Activated CD8-positive, alpha-beta T cell treated with anti-CD3 and anti-CD28 coated beads for 36 hours (primary cell): ENCODE results near the gene ZMIZ1. TPM values are rescaled to one million over a fixed set of nuclear protein-coding genes. Genes with fewer than 3 reads are reported as not detected.

Experiments
- ATAC-seq: fragments of 200-7000 bp; cut with Tn5 transposase; one replicate; pipeline ENCODE4 v1.10.0; 2021; ENCODE audit warnings: mild to moderate bottlenecking, moderate library complexity
- CTCF ChIA-PET: fragments of 350-600 bp; sonication (Branson Sonifier 250); formaldehyde crosslinking; loops from one replicate; lab custom pipeline; 2021; ENCODE audit warnings: antibody characterized with exemption; lab: Charles Lee
- POLR2A ChIA-PET: fragments of 350-600 bp; sonication (Branson Sonifier 250); formaldehyde crosslinking; loops from one replicate; lab custom pipeline; 2021; ENCODE audit warnings: antibody characterized with exemption; lab: Charles Lee
- DNase-seq: peaks from one replicate; pipeline ENCODE4 v3.0.0-alpha.2; 2020
- H3K27ac Mint-ChIP-seq: one replicate; pipeline ENCODE4 v1.8.0; 2021; ENCODE audit warnings: mild to moderate bottlenecking, mixed read lengths
- H3K27me3 Mint-ChIP-seq: one replicate; pipeline ENCODE4 v1.8.0; 2021; ENCODE audit warnings: mixed read lengths
- H3K36me3 Mint-ChIP-seq: one replicate; pipeline ENCODE4 v1.8.0; 2021; ENCODE audit warnings: low read depth, mixed read lengths
- H3K4me1 Mint-ChIP-seq: one replicate; pipeline ENCODE4 v1.8.0; 2021; ENCODE audit warnings: low read depth, mixed read lengths
- H3K4me3 Mint-ChIP-seq: one replicate; pipeline ENCODE4 v1.8.0; 2021; ENCODE audit warnings: mild to moderate bottlenecking, moderate library complexity, mixed read lengths
- H3K9me3 Mint-ChIP-seq: one replicate; pipeline ENCODE4 v1.8.0; 2021; ENCODE audit warnings: mixed read lengths
- CTCF ChIP-seq: fragments of 200-600 bp; IDR thresholded peaks from one replicate; pipeline ENCODE4 v1.8.0; 2022; ENCODE audit warnings: antibody characterized with exemption, mild to moderate bottlenecking
- intact Hi-C: fragments of 100-400 bp; cut with micrococcal nuclease; formaldehyde crosslinking; loops from one replicate; pipeline ENCODE4 v1.10.0; 2022
- total RNA-seq, 2 experiments: library from RNA; stranded (reverse); gene quantifications; one replicate each; pipeline ENCODE4 v1.2.3, GENCODE V29; 2021

ZMIZ1 gene
- total RNA-seq, 2 experiments from 2014 or later: 46.5 to 52.2 TPM

GRCh38 chr10:79304479-79305087 is 235.8 kb downstream of the ZMIZ1 start:
- peaks cover 59% of the 10 kb centered on the region for H3K36me3 Mint-ChIP-seq
- no peaks in the 10 kb centered on the region for H3K9me3 Mint-ChIP-seq
- no peaks in the 10 kb centered on the region for H3K27me3 Mint-ChIP-seq
- ATAC-seq (no peak), DNase-seq (no peak)
- intact Hi-C loops: no loop called here
- H3K4me3 Mint-ChIP-seq: no peak overlapping the region
- no peak overlapping the region for H3K27ac Mint-ChIP-seq
- ChIA-PET CTCF (interaction anchor here (0.6 kb wide), 1 partner anchor 42 kb away, joined by 3 read pairs; no protein-coding TSS in a partner anchor), POLR2A (no interaction called here)
- TF ChIP-seq CTCF: no peak
- no peaks in the 10 kb centered on the region for H3K4me1 Mint-ChIP-seq

GRCh38 chr10:79305515-79305914 is 236.7 kb downstream of the ZMIZ1 start:
- DNase-seq (no peak), ATAC-seq (no peak)
- Mint-ChIP-seq H3K27ac (no peak overlapping the region), H3K4me1 (no peaks in the 10 kb centered on the region), H3K4me3 (no peak overlapping the region), H3K27me3 (no peaks in the 10 kb centered on the region), H3K9me3 (no peaks in the 10 kb centered on the region), H3K36me3 (peaks cover 51% of the 10 kb centered on the region)
- POLR2A ChIA-PET: interaction anchor here (0.8 to 1.4 kb wide), 2 partner anchors 10 to 43 kb away, joined by 3 to 4 read pairs; no protein-coding TSS in a partner anchor
- intact Hi-C loops: no loop called here
- no peak for TF ChIP-seq CTCF
- CTCF ChIA-PET: no interaction called here

- no peaks in the 10 kb centered on the region for H3K9me3 Mint-ChIP-seq
- H3K4me3 Mint-ChIP-seq: no peak overlapping the region
- H3K4me1 Mint-ChIP-seq: no peaks in the 10 kb centered on the region
- H3K27ac Mint-ChIP-seq: no peak overlapping the region
- ChIA-PET CTCF (no interaction called here), POLR2A (interaction anchor here (0.8 to 1.4 kb wide), 2 partner anchors 9 to 42 kb away, joined by 3 to 4 read pairs; no protein-coding TSS in a partner anchor)
- ATAC-seq: no peak
- peaks cover 47% of the 10 kb centered on the region for H3K36me3 Mint-ChIP-seq
- DNase-seq: no peak
- no peak for TF ChIP-seq CTCF
- H3K27me3 Mint-ChIP-seq: no peaks in the 10 kb centered on the region
- intact Hi-C loops: no loop called here
Measured at GRCh38 chr10:79305988-79306387, 237.2 kb downstream of the ZMIZ1 start.

GRCh38 chr10:79306644-79307220 is 238.0 kb downstream of the ZMIZ1 start:
- H3K36me3 Mint-ChIP-seq: peaks cover 42% of the 10 kb centered on the region
- no peak overlapping the region for H3K4me3 Mint-ChIP-seq
- H3K9me3 Mint-ChIP-seq: no peaks in the 10 kb centered on the region
- H3K27ac Mint-ChIP-seq: no peak overlapping the region
- ATAC-seq (no peak), DNase-seq (no peak)
- no peaks in the 10 kb centered on the region for H3K27me3 Mint-ChIP-seq
- no peak for TF ChIP-seq CTCF
- H3K4me1 Mint-ChIP-seq: no peaks in the 10 kb centered on the region
- intact Hi-C loops: no loop called here
- ChIA-PET POLR2A (interaction anchor here (1.1 to 1.4 kb wide), 2 partner anchors 8 to 9 kb away, joined by 3 to 4 read pairs; no protein-coding TSS in a partner anchor), CTCF (no interaction called here)

- ChIA-PET POLR2A (no interaction called here), CTCF (interaction anchor here (1.2 kb wide), 1 partner anchor 10 kb away, joined by 3 read pairs; no protein-coding TSS in a partner anchor)
- no peaks in the 10 kb centered on the region for H3K27me3 Mint-ChIP-seq
- no peak for ATAC-seq
- H3K4me1 Mint-ChIP-seq: no peaks in the 10 kb centered on the region
- intact Hi-C loops: no loop called here
- TF ChIP-seq CTCF: no peak
- no peak for DNase-seq
- H3K27ac Mint-ChIP-seq: no peak overlapping the region
- no peaks in the 10 kb centered on the region for H3K9me3 Mint-ChIP-seq
- H3K36me3 Mint-ChIP-seq: peaks cover 43% of the 10 kb centered on the region
- no peak overlapping the region for H3K4me3 Mint-ChIP-seq
Measured at GRCh38 chr10:79308016-79308415, 239.2 kb downstream of the ZMIZ1 start.
